SIG-M5 (cell line): ENCODE data around the gene TTLL11.
"Not testable (repeated sequence)": the region's sequence is repeated elsewhere in the genome, so short reads cannot be mapped to it uniquely, and the experiment has no call there.

Experiments
- DNase-seq: peaks from one replicate; lab custom pipeline; 2025; lab: John Stamatoyannopoulos, UW

The TTLL11 gene

GRCh38 chr9:122004589-122004988 lies 88.5 kb downstream of the TTLL11 start:
- DNase-seq: no peak

- DNase-seq: no peak
Observed at GRCh38 chr9:122001491-122002201, 91.5 kb downstream of the TTLL11 start.

- DNase-seq: not testable (repeated sequence)
Observed at GRCh38 chr9:122000526-122000925, 92.6 kb downstream of the TTLL11 start.

- DNase-seq: no peak
Observed at GRCh38 chr9:121999556-121999955, 93.6 kb downstream of the TTLL11 start.

GRCh38 chr9:121998513-121999049 lies 94.5 kb downstream of the TTLL11 start:
- no peak for DNase-seq

GRCh38 chr9:121997791-121998190 lies 95.3 kb downstream of the TTLL11 start:
- no peak for DNase-seq

GRCh38 chr9:121996783-121997182 lies 96.3 kb downstream of the TTLL11 start:
- no peak for DNase-seq

- DNase-seq: no peak
Observed at GRCh38 chr9:121995997-121996396, 97.1 kb downstream of the TTLL11 start.

GRCh38 chr9:121992571-121993212 lies 100.4 kb downstream of the TTLL11 start:
- DNase-seq: no peak

GRCh38 chr9:121991307-121991661 lies 101.8 kb downstream of the TTLL11 start:
- no peak for DNase-seq

- DNase-seq: no peak
Observed at GRCh38 chr9:121990600-121991306, 102.4 kb downstream of the TTLL11 start.

- no peak for DNase-seq
Observed at GRCh38 chr9:121989010-121989409, 104.1 kb downstream of the TTLL11 start.

GRCh38 chr9:121987314-121987713 lies 105.8 kb downstream of the TTLL11 start:
- no peak for DNase-seq

GRCh38 chr9:121985792-121986494 lies 107.2 kb downstream of the TTLL11 start:
- DNase-seq: no peak

GRCh38 chr9:121984726-121985402 lies 108.2 kb downstream of the TTLL11 start:
- no peak for DNase-seq

GRCh38 chr9:121983736-121984135 lies 109.4 kb downstream of the TTLL11 start:
- no peak for DNase-seq

GRCh38 chr9:121981118-121981883 lies 111.8 kb downstream of the TTLL11 start:
- no peak for DNase-seq

- DNase-seq: not testable (repeated sequence)
Observed at GRCh38 chr9:121980665-121981064, 112.4 kb downstream of the TTLL11 start.

GRCh38 chr9:121979736-121980135 lies 113.4 kb downstream of the TTLL11 start:
- no peak for DNase-seq

GRCh38 chr9:121976751-121977150 lies 116.4 kb downstream of the TTLL11 start:
- DNase-seq: no peak

GRCh38 chr9:121975801-121976277 lies 117.3 kb downstream of the TTLL11 start:
- no peak for DNase-seq
